Tibial artery (tissue), 4 donors: ENCODE data around the gene FNDC3B.
A peak's percentile ranks its signal among the peaks of the same experiment; 100 is the strongest.

ENCODE experiments used
- DNase-seq, 2 donors: peaks; one replicate each; pipeline ENCODE4 v3.0.0-alpha.2; 2019
- H3K27ac ChIP-seq, 2 donors: fragments of 200-600 bp; sonication (generic) in 1 of 2; 1 replicate in 1 of 2; 2 replicates in 1 of 2; pipeline ENCODE4 v1.5.1; 2018 to 2019; ENCODE audit warnings: mild to moderate bottlenecking in 1 of 2
- H3K27me3 ChIP-seq, 2 donors: fragments of 200-600 bp; sonication (generic) in 1 of 2; one replicate each; pipeline versions ENCODE4 v1.5.1 to v1.6.0; 2016 to 2019
- H3K36me3 ChIP-seq, 3 donors: fragments of 200-600 bp; sonication (generic) in 2 of 3; one replicate each; pipeline ENCODE4 v1.5.1; 2016 to 2019; ENCODE audit warnings: mild to moderate bottlenecking in 2 of 3
- H3K4me1 ChIP-seq, 4 donors: fragments of 200-600 bp; sonication (generic) in 2 of 4; 1 replicate in 3 of 4; 2 replicates in 1 of 4; pipeline ENCODE4 v1.5.1; 2016 to 2019
- H3K4me3 ChIP-seq, 2 donors: fragments of 200-600 bp; sonication (generic) in 1 of 2; 1 replicate in 1 of 2; 2 replicates in 1 of 2; pipeline ENCODE4 v1.5.1; 2018 to 2019; ENCODE audit warnings: mild to moderate bottlenecking in 2 of 2
- H3K9me3 ChIP-seq, 3 donors: fragments of 200-600 bp; sonication (generic) in 1 of 3; one replicate each; pipeline ENCODE4 v1.5.1; 2016 to 2019
- intact Hi-C: fragments of 100-400 bp; cut with DNase I; formaldehyde crosslinking; loops from one replicate; pipeline ENCODE4 v1.15.0; 2023; ENCODE audit warnings: low total_unique reads
- TF ChIP-seq, protein P1 (sequence below), 2 experiments: fragments of 200-600 bp in 1 of 2; fragments of 450-650 bp in 1 of 2; IDR thresholded peaks; one replicate each; pipeline ENCODE4 v1.5.1; 2017 to 2019; ENCODE audit warnings: antibody characterized with exemption in 2 of 2, mild to moderate bottlenecking in 1 of 2, moderate library complexity in 1 of 2

Gene FNDC3B

DNA sequence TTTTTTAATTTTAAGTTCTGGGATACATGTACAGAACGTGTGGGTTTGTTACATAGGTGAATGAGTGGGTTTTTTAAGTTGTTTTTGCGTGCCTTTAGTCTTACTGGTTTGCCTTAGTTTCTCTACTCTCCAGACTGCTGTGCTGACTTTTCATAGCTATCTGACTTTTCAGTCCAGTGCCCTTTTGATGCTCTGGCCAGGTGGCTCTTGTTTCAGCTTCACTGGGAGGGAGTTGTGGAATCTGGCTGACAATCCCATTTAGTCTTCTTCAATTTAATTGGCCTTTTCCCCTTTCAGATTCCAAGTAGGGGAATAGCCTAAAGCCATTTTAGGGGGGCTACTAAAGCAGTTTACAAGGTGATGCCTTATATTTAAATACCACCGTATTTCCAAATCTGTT is 30.1 kb downstream of the FNDC3B start:
- H3K27ac ChIP-seq: peak overlapping the region; percentile 47 to 57
- peaks cover 0 to 3% (median 0%) of the 10 kb centered on the region in 3 donors for H3K36me3 ChIP-seq
- TF ChIP-seq, protein P1, sequence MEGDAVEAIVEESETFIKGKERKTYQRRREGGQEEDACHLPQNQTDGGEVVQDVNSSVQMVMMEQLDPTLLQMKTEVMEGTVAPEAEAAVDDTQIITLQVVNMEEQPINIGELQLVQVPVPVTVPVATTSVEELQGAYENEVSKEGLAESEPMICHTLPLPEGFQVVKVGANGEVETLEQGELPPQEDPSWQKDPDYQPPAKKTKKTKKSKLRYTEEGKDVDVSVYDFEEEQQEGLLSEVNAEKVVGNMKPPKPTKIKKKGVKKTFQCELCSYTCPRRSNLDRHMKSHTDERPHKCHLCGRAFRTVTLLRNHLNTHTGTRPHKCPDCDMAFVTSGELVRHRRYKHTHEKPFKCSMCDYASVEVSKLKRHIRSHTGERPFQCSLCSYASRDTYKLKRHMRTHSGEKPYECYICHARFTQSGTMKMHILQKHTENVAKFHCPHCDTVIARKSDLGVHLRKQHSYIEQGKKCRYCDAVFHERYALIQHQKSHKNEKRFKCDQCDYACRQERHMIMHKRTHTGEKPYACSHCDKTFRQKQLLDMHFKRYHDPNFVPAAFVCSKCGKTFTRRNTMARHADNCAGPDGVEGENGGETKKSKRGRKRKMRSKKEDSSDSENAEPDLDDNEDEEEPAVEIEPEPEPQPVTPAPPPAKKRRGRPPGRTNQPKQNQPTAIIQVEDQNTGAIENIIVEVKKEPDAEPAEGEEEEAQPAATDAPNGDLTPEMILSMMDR (IDR thresholded peaks at IDR 0.05): no peak
- intact Hi-C loops: loop anchor here (10.0 kb wide), 1 partner anchor 55 kb away; no protein-coding TSS in a partner anchor
- H3K9me3 ChIP-seq: no peaks in the 10 kb centered on the region
- H3K4me3 ChIP-seq: no peak overlapping the region
- peaks cover 0 to 99% (median 51%) of the 10 kb centered on the region in 4 donors for H3K4me1 ChIP-seq
- no peak for DNase-seq
- no peaks in the 10 kb centered on the region for H3K27me3 ChIP-seq

DNA sequence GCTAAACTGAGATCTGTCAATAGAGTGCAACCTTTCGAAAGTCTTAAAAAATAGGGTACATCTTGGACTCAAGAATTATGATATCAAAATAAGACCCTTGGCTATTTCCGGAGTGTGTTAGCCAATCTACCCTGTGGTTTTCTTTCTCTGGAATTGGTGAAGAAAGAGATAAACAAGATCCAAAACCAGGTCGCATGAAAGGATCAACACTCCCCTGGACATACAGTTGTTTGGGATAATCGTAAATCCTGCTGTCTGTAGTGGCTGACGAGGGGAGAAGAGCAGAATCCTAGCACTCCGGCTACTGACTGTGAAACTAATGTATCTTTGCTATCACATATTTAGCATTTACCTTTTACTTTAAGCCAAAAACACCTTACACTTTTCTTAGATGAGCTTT is 30.9 kb downstream of the FNDC3B start:
- Histone ChIP-seq H3K27me3 (no peaks in the 10 kb centered on the region), H3K4me1 (peaks cover 0 to 99% (median 51%) of the 10 kb centered on the region in 4 donors), H3K4me3 (no peak overlapping the region), H3K27ac (peak overlapping the region; percentile 47 to 57), H3K36me3 (peaks cover 0 to 3% (median 0%) of the 10 kb centered on the region in 3 donors), H3K9me3 (no peaks in the 10 kb centered on the region)
- intact Hi-C loops: no loop called here
- TF ChIP-seq, protein P1 (IDR thresholded peaks at IDR 0.05): no peak
- no peak for DNase-seq

DNA sequence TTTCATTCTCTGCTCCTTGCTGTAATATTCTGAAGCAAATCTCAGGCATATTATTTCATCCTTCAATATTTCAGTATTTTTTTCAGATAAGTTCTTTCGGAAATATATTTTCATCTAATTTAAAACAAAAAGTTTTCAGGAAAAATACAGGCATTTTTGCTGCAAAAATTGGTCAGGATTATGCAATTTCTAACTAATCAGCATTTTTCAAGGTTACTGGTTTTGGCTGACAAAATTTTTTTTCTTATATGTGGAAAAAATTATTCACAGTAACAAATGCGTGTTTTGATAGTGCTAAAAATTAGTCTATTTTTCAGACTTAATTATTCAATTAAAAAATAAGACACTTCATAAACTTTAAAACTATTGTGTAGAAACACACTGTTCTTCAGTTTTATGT is 31.4 kb downstream of the FNDC3B start:
- Histone ChIP-seq H3K4me1 (peaks cover 0 to 96% (median 48%) of the 10 kb centered on the region in 4 donors), H3K27ac (peak overlapping the region; percentile 47 to 57)

DNA sequence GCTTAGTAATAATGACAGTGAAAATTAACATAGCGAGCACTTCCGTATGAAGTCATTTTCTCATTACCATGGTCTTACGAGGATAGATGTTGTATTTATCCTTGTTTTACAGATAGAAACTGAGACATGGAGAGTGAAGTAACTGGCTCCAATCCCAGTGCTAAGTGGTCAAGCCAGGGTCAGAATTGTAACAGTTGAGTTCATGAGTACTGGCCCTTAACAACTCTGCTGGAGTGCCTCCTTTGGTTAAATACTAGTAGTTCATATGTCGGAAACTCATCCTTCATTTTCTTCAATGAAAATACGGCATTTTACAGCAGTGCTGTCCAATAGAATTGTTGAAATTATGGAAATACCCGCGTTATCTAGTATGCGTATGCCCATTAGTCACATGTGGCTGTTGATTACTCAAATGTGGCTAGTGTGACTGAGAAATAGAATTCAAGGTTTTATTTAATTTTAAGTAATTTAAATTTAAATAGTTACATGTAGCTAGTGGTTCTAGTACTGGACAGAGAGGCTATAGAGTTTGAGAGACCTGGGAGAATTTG is 32.5 kb downstream of the FNDC3B start:
- no peak for DNase-seq
- intact Hi-C loops: no loop called here
- H3K27me3 ChIP-seq: no peaks in the 10 kb centered on the region
- H3K9me3 ChIP-seq: no peaks in the 10 kb centered on the region
- H3K4me3 ChIP-seq: no peak overlapping the region
- H3K27ac ChIP-seq: peak overlapping the region in 1 of 2 donors; percentile 53
- TF ChIP-seq, protein P1 (IDR thresholded peaks at IDR 0.05): no peak
- H3K4me1 ChIP-seq: peaks cover 0 to 93% (median 40%) of the 10 kb centered on the region in 4 donors
- H3K36me3 ChIP-seq: peaks cover 0 to 3% (median 0%) of the 10 kb centered on the region in 3 donors

More for the DNA sequence above, 31.4 kb downstream of the FNDC3B start:
- Histone ChIP-seq H3K27me3 (no peaks in the 10 kb centered on the region), H3K4me3 (no peak overlapping the region), H3K9me3 (no peaks in the 10 kb centered on the region), H3K36me3 (peaks cover 0 to 3% (median 0%) of the 10 kb centered on the region in 3 donors)
- intact Hi-C loops: no loop called here
- DNase-seq: no peak
- TF ChIP-seq, protein P1 (IDR thresholded peaks at IDR 0.05): no peak

DNA sequence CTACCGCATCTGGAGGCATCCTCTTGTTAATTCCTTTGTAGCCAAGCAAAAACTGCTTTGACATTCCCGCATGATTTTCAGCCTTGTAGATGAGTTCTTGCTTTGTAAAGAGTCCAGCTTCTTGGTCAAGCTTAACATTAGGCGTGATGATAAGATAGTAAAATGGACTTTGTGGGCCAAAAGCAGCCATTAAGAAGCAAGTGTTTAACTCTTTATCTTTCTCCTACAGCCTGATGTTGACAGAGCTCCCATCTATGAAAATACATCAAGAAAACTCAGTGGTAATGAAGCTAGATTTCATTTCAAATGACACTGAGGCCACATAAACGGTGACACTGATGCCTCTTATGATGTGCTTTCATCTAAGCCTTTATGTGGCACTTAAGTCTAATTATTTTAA is 33.2 kb downstream of the FNDC3B start:
- H3K4me1 ChIP-seq: peaks cover 0 to 91% (median 37%) of the 10 kb centered on the region in 4 donors
- intact Hi-C loops: no loop called here
- no peak overlapping the region for H3K4me3 ChIP-seq
- DNase-seq: no peak
- no peaks in the 10 kb centered on the region for H3K27me3 ChIP-seq
- TF ChIP-seq, protein P1 (IDR thresholded peaks at IDR 0.05): no peak
- H3K27ac ChIP-seq: peak overlapping the region in 1 of 2 donors; percentile 53
- peaks cover 0 to 3% (median 0%) of the 10 kb centered on the region in 3 donors for H3K36me3 ChIP-seq
- no peaks in the 10 kb centered on the region for H3K9me3 ChIP-seq
